Ishikawa (cell line): ENCODE measurements around the gene TP53TG5.

Experiments
- CEBPB ChIP-seq: IDR thresholded peaks from 2 replicates; pipeline ENCODE4 v1.6.1; 2012
- CREB1 ChIP-seq: IDR thresholded peaks from 2 replicates; pipeline ENCODE4 v1.6.1; 2012; ENCODE audit warnings: low read depth
- EGR1 ChIP-seq: IDR thresholded peaks from 2 replicates; pipeline ENCODE4 v1.6.1; 2012
- EP300 ChIP-seq: IDR thresholded peaks from 2 replicates; pipeline ENCODE4 v1.6.1; 2012; ENCODE audit warnings: borderline replicate concordance
- FOXM1 ChIP-seq: IDR thresholded peaks from 2 replicates; pipeline ENCODE4 v1.6.1; 2012; ENCODE audit warnings: low read depth, borderline replicate concordance
- NFIC ChIP-seq: IDR thresholded peaks from 2 replicates; pipeline ENCODE4 v1.6.1; 2012
- RAD21 ChIP-seq: IDR thresholded peaks from 2 replicates; pipeline ENCODE4 v1.6.1; 2012; ENCODE audit warnings: low read depth
- TAF1 ChIP-seq: IDR thresholded peaks from 2 replicates; pipeline ENCODE4 v1.6.1; 2012; ENCODE audit warnings: low read depth, mild to moderate bottlenecking
- TCF12 ChIP-seq: IDR thresholded peaks from 2 replicates; pipeline ENCODE4 v1.6.1; 2012; ENCODE audit warnings: low read depth
- TEAD4 ChIP-seq: IDR thresholded peaks from 2 replicates; pipeline ENCODE4 v1.6.1; 2012
- YY1 ChIP-seq: IDR thresholded peaks from 2 replicates; pipeline ENCODE4 v1.6.1; 2012; ENCODE audit warnings: low read depth
- ZBTB7A ChIP-seq: IDR thresholded peaks from 2 replicates; pipeline ENCODE4 v1.6.1; 2012; ENCODE audit warnings: low read depth
- TF ChIP-seq, protein P1 (sequence below): IDR thresholded peaks from 2 replicates; pipeline ENCODE4 v1.6.1; 2012; ENCODE audit warnings: low read depth, mild to moderate bottlenecking
- TF ChIP-seq, protein P2 (sequence below): IDR thresholded peaks from 2 replicates; pipeline ENCODE4 v1.6.1; 2012
- TF ChIP-seq, protein P3 (sequence below): IDR thresholded peaks from 2 replicates; pipeline ENCODE4 v1.6.1; 2012

TP53TG5 gene

DNA sequence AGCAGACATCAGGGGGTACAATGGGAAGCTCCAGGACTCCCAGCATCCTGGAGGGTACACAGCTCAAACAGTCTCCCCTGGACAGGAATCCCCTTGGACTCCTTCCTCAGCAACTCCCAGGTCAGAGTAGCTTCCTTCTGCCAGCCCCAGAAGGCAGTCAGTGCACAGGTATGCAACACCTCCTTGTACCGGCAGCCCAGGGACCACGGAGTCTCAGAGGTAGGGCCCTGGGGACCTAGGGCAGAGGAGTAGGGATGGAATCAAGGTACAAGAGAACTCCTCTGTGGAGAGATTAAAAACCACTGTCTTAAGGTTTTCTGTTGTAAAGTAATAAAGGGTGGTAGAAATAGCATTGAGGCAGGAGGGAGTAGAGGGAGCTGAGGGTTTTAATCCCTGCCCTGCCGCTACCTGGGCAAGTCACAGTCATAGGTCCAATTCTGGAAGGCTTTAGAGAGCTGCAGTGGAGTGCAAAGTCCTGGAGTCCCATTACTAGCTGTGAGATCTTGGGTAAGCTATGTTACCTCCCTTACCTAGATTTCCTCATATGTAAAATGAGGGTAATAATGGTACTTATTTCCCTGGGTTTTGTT, 7.5 kb downstream of the TP53TG5 start:
- TF ChIP-seq TCF12 = no peak
- TF ChIP-seq FOXM1 = no peak
- TF ChIP-seq ZBTB7A = no peak
- TF ChIP-seq CEBPB = no peak

DNA sequence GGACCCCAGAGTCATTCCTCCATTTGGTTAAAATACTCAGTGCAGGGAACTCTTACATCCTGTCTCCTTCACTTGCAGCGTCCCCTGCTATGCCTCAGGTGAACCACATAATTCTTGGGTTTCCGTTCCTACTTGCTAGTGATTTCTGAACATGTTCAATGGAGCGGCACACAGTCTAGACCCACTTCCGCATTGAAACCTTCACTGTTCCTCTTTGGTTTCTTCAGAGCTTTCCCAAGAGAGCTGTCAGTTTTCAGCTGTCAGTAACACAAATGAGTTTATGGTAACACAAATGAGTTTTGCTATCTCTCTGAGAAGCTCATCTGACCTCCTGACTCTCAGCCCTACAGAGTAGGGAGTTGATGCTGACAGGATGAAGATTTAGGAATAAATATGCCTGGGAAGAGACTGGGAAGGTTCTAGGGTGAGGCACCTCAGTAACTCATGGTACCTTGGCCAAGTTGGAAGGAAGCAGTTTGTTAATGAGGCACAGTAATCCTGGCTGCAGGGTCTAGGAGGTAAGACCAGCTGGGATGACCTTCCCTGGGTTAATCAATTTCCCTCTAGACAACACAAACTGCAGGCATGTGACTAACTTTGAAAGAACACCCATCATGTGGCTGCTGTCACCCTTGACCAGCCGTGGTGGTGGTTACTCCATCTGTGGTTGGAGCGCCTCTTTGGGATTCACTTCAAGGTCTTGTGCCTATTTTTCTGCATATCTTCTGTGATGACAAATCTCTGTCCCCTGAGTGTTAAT, 9.7 kb downstream of the TP53TG5 start:
- TF ChIP-seq CREB1 (no peak), FOXM1 (no peak), NFIC (no peak), YY1 (no peak), EGR1 (no peak), TAF1 (no peak), CEBPB (no peak), TCF12 (no peak), TEAD4 (no peak), RAD21 (no peak), EP300 (no peak), ZBTB7A (no peak)
- TF ChIP-seq, protein P1, sequence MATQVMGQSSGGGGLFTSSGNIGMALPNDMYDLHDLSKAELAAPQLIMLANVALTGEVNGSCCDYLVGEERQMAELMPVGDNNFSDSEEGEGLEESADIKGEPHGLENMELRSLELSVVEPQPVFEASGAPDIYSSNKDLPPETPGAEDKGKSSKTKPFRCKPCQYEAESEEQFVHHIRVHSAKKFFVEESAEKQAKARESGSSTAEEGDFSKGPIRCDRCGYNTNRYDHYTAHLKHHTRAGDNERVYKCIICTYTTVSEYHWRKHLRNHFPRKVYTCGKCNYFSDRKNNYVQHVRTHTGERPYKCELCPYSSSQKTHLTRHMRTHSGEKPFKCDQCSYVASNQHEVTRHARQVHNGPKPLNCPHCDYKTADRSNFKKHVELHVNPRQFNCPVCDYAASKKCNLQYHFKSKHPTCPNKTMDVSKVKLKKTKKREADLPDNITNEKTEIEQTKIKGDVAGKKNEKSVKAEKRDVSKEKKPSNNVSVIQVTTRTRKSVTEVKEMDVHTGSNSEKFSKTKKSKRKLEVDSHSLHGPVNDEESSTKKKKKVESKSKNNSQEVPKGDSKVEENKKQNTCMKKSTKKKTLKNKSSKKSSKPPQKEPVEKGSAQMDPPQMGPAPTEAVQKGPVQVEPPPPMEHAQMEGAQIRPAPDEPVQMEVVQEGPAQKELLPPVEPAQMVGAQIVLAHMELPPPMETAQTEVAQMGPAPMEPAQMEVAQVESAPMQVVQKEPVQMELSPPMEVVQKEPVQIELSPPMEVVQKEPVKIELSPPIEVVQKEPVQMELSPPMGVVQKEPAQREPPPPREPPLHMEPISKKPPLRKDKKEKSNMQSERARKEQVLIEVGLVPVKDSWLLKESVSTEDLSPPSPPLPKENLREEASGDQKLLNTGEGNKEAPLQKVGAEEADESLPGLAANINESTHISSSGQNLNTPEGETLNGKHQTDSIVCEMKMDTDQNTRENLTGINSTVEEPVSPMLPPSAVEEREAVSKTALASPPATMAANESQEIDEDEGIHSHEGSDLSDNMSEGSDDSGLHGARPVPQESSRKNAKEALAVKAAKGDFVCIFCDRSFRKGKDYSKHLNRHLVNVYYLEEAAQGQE = no peak
- TF ChIP-seq, protein P2, sequence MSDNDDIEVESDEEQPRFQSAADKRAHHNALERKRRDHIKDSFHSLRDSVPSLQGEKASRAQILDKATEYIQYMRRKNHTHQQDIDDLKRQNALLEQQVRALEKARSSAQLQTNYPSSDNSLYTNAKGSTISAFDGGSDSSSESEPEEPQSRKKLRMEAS = no peak
- TF ChIP-seq, protein P3, sequence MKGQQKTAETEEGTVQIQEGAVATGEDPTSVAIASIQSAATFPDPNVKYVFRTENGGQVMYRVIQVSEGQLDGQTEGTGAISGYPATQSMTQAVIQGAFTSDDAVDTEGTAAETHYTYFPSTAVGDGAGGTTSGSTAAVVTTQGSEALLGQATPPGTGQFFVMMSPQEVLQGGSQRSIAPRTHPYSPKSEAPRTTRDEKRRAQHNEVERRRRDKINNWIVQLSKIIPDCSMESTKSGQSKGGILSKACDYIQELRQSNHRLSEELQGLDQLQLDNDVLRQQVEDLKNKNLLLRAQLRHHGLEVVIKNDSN = no peak

DNA sequence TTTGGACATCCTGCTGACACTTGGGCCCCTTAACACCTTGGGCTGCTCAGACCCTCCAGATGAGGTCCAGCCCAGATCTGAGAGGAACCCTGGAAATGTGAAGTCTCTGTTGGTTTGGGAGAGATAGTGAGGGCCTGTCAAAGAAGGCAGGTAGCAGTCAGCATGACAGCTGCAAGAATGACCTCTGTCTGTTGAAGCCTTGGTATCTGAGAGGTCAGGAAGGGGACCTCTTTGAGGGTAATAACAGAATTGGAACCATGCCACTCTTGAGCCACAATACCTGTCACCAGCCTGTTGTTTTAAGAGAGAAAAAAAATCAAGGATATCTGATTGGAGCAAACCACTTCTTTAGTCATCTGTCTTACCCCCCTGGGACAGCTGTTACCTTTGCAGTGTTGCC, 11.0 kb downstream of the TP53TG5 start:
- TF ChIP-seq EP300 (no peak), EGR1 (no peak), RAD21 (no peak), FOXM1 (no peak), CREB1 (no peak), ZBTB7A (no peak), CEBPB (no peak), NFIC (no peak)
- TF ChIP-seq, protein P3 = no peak

DNA sequence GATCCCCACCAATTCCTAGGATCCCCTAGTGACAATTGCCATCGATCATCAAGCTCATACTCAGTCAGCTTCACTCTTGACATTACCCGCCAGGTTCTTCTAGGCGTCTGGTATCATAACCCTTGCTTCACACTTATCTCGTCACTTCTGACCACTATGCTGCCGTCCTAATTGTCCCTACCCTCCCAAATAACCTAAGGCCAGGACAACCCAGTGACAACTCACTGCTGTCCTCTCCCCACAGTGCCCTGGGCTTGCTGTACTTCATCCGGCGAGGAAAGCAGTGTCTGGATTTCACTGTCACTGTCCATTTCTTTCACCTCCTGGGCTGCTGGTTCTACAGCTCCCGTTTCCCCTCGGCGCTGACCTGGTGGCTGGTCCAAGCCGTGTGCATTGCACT, 11.5 kb downstream of the TP53TG5 start:
- TF ChIP-seq CEBPB = no peak
- TF ChIP-seq TCF12 = no peak
- TF ChIP-seq EGR1 = no peak
- no peak for TF ChIP-seq ZBTB7A

DNA sequence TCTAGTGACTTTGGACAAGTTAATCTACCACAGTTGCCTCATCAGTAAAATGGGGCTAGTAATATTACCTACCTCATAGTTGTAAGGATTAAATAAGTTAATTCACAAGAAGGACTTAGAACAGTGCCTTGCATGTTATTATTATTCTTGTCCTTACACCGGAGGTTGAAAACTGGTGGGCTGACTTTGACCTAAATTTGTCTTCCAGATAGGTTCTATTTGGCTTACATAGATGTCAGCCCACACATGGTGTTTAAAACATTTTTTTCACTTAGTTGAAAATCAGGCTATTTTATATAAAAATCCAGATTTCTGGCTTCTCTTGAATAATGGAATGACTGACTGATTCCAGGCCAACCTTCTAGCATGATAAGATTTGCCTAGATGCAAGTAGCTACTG, 11.9 kb downstream of the TP53TG5 start:
- TF ChIP-seq, protein P2 = no peak
- TF ChIP-seq EGR1 (no peak), TAF1 (no peak), CREB1 (no peak)
- TF ChIP-seq, protein P3 = no peak

GRCh38 chr20:45365444-45365970, 12.6 kb downstream of the TP53TG5 start:
- TF ChIP-seq TEAD4 (no peak), YY1 (no peak), CEBPB (no peak), TCF12 (no peak), FOXM1 (no peak), ZBTB7A (no peak), CREB1 (no peak), NFIC (no peak), EGR1 (no peak), TAF1 (no peak), EP300 (no peak), RAD21 (no peak)
- TF ChIP-seq, protein P3 = no peak
- TF ChIP-seq, protein P1 = no peak
- TF ChIP-seq, protein P2 = no peak
